ENCODE results near the gene GPR27. TPM values are rescaled to one million over a fixed set of nuclear protein-coding genes. Genes with fewer than 3 reads are reported as not detected.

Gene GPR27
- total RNA-seq, 1 experiment from 2014 or later, result not detected

- DNase-seq, result peak in 1 of 2 experiments; percentile 6
- H2AFZ ChIP-seq, result no peak overlapping the region
- ChIA-PET CTCF (interaction anchor here (0.6 kb wide), 1 partner anchor 8 kb away, joined by 3 read pairs; no protein-coding TSS in a partner anchor), POLR2A (ENCODE audit: unreplicated experiment) (no interaction called here)
- no TSS peak for BruUV-seq (replicated peaks)
- no peak overlapping the region for H3K4me3 ChIP-seq
- H3K27ac ChIP-seq, result no peak overlapping the region
- H3K9me3 ChIP-seq (ENCODE audit: insufficient read depth, low read depth), result no peaks in the 10 kb centered on the region
- peaks cover 22% of the 10 kb centered on the region for H3K27me3 ChIP-seq (ENCODE audit: insufficient read depth, low read depth)
- intact Hi-C loops (cut with micrococcal nuclease; ENCODE audit: unreplicated experiment), result no loop called here
- H3K9me2 ChIP-seq (ENCODE audit: insufficient read depth), result no peaks in the 10 kb centered on the region
- TF ChIP-seq EZH2 (IDR thresholded peaks at IDR 0.05; ENCODE audit: low read depth) (no peak), CTCF (conservative IDR thresholded peaks at IDR 0.05) (no peak)
- no peaks in the 10 kb centered on the region for H3K79me2 ChIP-seq (ENCODE audit: low read depth)
- no peaks in the 10 kb centered on the region for H4K20me1 ChIP-seq (ENCODE audit: insufficient read depth)
- H3F3A ChIP-seq (ENCODE audit: insufficient read depth, low read depth), result no peaks in the 10 kb centered on the region
- no peaks in the 10 kb centered on the region for H3K36me3 ChIP-seq (ENCODE audit: low read depth)
- H3K4me2 ChIP-seq, result no peak overlapping the region
- H3K4me1 ChIP-seq (replicated peaks; ENCODE audit: insufficient read depth), result no peaks in the 10 kb centered on the region
Measured at GRCh38 chr3:71724584-71725270, 28.9 kb upstream of the GPR27 start.

GRCh38 chr3:71725271-71725991, 28.2 kb upstream of the GPR27 start, which contains the start of gene EIF4E3:
TSS of gene EIF4E3 (minus strand) at chr3:71725402. CDS start at chr3:71725367, 35 bp downstream.
- no peaks in the 10 kb centered on the region for H3K79me2 ChIP-seq (ENCODE audit: low read depth)
- peaks cover 20% of the 10 kb centered on the region for H3K27me3 ChIP-seq (ENCODE audit: insufficient read depth, low read depth)
- no peak within 1 kb of the TSS for H3K4me3 ChIP-seq
- BruUV-seq (replicated peaks), result no TSS peak
- intact Hi-C loops (cut with micrococcal nuclease; ENCODE audit: unreplicated experiment), result no loop called here
- no peaks in the 10 kb centered on the region for H3K9me2 ChIP-seq (ENCODE audit: insufficient read depth)
- no peak within 1 kb of the TSS for H3K4me2 ChIP-seq
- ChIA-PET CTCF (no interaction called here), POLR2A (ENCODE audit: unreplicated experiment) (no interaction called here)
- no peaks in the 10 kb centered on the region for H3F3A ChIP-seq (ENCODE audit: insufficient read depth, low read depth)
- DNase-seq, result no peak
- H3K27ac ChIP-seq, result no peak within 1 kb of the TSS
- H3K4me1 ChIP-seq (replicated peaks; ENCODE audit: insufficient read depth), result no peaks in the 10 kb centered on the region
- H4K20me1 ChIP-seq (ENCODE audit: insufficient read depth), result no peaks in the 10 kb centered on the region
- TF ChIP-seq CTCF (conservative IDR thresholded peaks at IDR 0.05) (no peak), EZH2 (IDR thresholded peaks at IDR 0.05; ENCODE audit: low read depth) (no peak)
- H3K36me3 ChIP-seq (ENCODE audit: low read depth), result no peaks in the 10 kb centered on the region
- H2AFZ ChIP-seq, result no peak within 1 kb of the TSS
- H3K9me3 ChIP-seq (ENCODE audit: insufficient read depth, low read depth), result no peaks in the 10 kb centered on the region

- Histone ChIP-seq H3K4me2 (no peak overlapping the region), H3K36me3 (ENCODE audit: low read depth) (no peaks in the 10 kb centered on the region), H3K79me2 (ENCODE audit: low read depth) (no peaks in the 10 kb centered on the region), H3K9me3 (ENCODE audit: insufficient read depth, low read depth) (no peaks in the 10 kb centered on the region), H3K27ac (no peak overlapping the region), H3K4me3 (no peak overlapping the region), H3K9me2 (ENCODE audit: insufficient read depth) (no peaks in the 10 kb centered on the region), H3K27me3 (ENCODE audit: insufficient read depth, low read depth) (peaks cover 14% of the 10 kb centered on the region), H4K20me1 (ENCODE audit: insufficient read depth) (no peaks in the 10 kb centered on the region), H3F3A (ENCODE audit: insufficient read depth, low read depth) (no peaks in the 10 kb centered on the region), H3K4me1 (replicated peaks; ENCODE audit: insufficient read depth) (no peaks in the 10 kb centered on the region), H2AFZ (no peak overlapping the region)
- CTCF ChIA-PET, result no interaction called here
- TF ChIP-seq EZH2 (IDR thresholded peaks at IDR 0.05; ENCODE audit: low read depth), result no peak
- no peak for TF ChIP-seq CTCF (conservative IDR thresholded peaks at IDR 0.05)
- intact Hi-C loops (cut with micrococcal nuclease; ENCODE audit: unreplicated experiment), result no loop called here
- POLR2A ChIA-PET (ENCODE audit: unreplicated experiment), result no interaction called here
- no peak for DNase-seq
- no TSS peak for BruUV-seq (replicated peaks)
Measured at GRCh38 chr3:71726146-71726545, 27.5 kb upstream of the GPR27 start.

Measured in PC-9 (cell line).